K562 (cell line): ENCODE data around the gene MAP1LC3B2. TPM values are rescaled to one million over a fixed set of nuclear protein-coding genes. Genes with fewer than 3 reads are reported as not detected.

ENCODE experiments used
- PCBP2 ChIP-seq: fragments of 200-400 bp; formaldehyde crosslinking; IDR thresholded peaks from 2 replicates; pipeline ENCODE4 v1.6.1; 2018; ENCODE audit warnings: low read length, low read depth, mild to moderate bottlenecking, moderate library complexity; ENCODE audit not compliant: poor library complexity, severe bottlenecking
- ZFP36 ChIP-seq: fragments of 150-350 bp; IDR thresholded peaks from 2 replicates; pipeline ENCODE4 v1.6.1; 2018; ENCODE audit warnings: low read length, low read depth; ENCODE audit not compliant: partially characterized antibody
- polyA plus RNA-seq, 8 experiments: library from polyadenylated mRNA; depleted of rRNA in 4 of 8; stranded (reverse) in 5 of 8; unstranded in 3 of 8; fragments of >200 nt; fragmentation: Nextera tagmentation in 2 of 8; fragmentation: Illumina TruSeq in 1 of 8; extraction: Ambion mirVana in 2 of 8; extraction: Trizol in 1 of 8; gene quantifications; 2 replicates each; pipeline versions ENCODE4 v1.2.1 to v1.2.3, GENCODE V29; 2011 to 2014; ENCODE audit warnings: inconsistent platforms in 1 of 8, missing spikeins in 1 of 8
- total RNA-seq, 7 experiments: library from RNA; depleted of rRNA in 6 of 7; stranded (reverse); fragments of >200 nt in 6 of 7; fragmentation: Illumina TruSeq in 2 of 7; extraction: Trizol in 2 of 7; gene quantifications; 2 replicates each; pipeline versions ENCODE4 v1.2.1 to v1.2.3, GENCODE V29; 2011 to 2021; ENCODE audit warnings: low replicate concordance in 1 of 7
- TF ChIP-seq, protein P1 (sequence below): fragments of 200-600 bp; sonication (generic); IDR thresholded peaks from one replicate; pipeline ENCODE4 v1.6.1; 2012; ENCODE audit warnings: mild to moderate bottlenecking, low read depth, low read length, inconsistent platforms
- TF ChIP-seq, protein P2 (sequence below): fragments of 250-450 bp; sonication (Bioruptor Pico); IDR thresholded peaks from 2 replicates; pipeline ENCODE4 v1.8.0; 2022; ENCODE audit warnings: moderate library complexity, mild to moderate bottlenecking, inconsistent platforms

The MAP1LC3B2 gene
- total and polyA plus RNA-seq, 9 of the 15 experiments (the other 6 are each of a cell fraction or from before 2014, with no cell fraction given) = 0.53 to 2.8 (median 0.76) TPM; not detected in 2

DNA sequence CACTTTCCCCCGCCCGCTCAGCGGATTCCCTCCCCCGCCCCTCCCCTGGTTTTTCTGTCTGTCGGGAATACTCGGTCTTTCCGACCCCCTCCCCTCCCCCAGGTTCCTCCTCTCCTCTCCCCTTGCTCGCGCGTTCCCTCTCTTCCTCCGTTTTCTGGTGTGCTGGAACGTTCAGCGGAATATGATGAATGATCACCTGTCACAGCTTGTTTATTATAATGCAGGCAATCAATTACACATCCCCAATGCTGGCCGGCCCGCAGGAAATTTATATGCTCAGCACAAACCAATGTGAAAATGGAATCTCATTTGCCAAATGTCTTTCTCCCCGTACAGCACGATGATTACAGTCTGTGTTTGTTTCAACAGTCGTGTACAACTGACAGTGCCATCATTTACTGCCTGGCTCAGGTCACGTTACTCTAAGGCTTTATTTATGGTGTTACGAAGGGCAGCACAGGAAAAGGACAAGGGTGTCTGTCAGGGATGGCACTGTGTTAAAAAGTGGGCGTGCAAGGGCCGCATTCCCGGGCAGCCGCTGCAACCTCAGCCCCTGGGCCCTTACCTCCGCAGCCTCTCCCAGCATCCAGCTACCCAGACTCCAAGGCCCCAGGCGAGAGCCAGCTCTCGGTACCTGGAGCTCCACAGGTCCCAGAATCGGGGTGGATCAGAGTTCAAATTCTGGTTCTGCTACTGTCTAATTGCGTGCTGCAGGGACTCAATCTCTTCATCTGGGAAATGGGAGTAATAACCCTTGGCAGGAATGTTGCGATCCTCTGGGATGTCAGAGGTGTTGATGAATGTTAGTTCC, 24.7 kb upstream of the MAP1LC3B2 start (continued):
- TF ChIP-seq, protein P1, sequence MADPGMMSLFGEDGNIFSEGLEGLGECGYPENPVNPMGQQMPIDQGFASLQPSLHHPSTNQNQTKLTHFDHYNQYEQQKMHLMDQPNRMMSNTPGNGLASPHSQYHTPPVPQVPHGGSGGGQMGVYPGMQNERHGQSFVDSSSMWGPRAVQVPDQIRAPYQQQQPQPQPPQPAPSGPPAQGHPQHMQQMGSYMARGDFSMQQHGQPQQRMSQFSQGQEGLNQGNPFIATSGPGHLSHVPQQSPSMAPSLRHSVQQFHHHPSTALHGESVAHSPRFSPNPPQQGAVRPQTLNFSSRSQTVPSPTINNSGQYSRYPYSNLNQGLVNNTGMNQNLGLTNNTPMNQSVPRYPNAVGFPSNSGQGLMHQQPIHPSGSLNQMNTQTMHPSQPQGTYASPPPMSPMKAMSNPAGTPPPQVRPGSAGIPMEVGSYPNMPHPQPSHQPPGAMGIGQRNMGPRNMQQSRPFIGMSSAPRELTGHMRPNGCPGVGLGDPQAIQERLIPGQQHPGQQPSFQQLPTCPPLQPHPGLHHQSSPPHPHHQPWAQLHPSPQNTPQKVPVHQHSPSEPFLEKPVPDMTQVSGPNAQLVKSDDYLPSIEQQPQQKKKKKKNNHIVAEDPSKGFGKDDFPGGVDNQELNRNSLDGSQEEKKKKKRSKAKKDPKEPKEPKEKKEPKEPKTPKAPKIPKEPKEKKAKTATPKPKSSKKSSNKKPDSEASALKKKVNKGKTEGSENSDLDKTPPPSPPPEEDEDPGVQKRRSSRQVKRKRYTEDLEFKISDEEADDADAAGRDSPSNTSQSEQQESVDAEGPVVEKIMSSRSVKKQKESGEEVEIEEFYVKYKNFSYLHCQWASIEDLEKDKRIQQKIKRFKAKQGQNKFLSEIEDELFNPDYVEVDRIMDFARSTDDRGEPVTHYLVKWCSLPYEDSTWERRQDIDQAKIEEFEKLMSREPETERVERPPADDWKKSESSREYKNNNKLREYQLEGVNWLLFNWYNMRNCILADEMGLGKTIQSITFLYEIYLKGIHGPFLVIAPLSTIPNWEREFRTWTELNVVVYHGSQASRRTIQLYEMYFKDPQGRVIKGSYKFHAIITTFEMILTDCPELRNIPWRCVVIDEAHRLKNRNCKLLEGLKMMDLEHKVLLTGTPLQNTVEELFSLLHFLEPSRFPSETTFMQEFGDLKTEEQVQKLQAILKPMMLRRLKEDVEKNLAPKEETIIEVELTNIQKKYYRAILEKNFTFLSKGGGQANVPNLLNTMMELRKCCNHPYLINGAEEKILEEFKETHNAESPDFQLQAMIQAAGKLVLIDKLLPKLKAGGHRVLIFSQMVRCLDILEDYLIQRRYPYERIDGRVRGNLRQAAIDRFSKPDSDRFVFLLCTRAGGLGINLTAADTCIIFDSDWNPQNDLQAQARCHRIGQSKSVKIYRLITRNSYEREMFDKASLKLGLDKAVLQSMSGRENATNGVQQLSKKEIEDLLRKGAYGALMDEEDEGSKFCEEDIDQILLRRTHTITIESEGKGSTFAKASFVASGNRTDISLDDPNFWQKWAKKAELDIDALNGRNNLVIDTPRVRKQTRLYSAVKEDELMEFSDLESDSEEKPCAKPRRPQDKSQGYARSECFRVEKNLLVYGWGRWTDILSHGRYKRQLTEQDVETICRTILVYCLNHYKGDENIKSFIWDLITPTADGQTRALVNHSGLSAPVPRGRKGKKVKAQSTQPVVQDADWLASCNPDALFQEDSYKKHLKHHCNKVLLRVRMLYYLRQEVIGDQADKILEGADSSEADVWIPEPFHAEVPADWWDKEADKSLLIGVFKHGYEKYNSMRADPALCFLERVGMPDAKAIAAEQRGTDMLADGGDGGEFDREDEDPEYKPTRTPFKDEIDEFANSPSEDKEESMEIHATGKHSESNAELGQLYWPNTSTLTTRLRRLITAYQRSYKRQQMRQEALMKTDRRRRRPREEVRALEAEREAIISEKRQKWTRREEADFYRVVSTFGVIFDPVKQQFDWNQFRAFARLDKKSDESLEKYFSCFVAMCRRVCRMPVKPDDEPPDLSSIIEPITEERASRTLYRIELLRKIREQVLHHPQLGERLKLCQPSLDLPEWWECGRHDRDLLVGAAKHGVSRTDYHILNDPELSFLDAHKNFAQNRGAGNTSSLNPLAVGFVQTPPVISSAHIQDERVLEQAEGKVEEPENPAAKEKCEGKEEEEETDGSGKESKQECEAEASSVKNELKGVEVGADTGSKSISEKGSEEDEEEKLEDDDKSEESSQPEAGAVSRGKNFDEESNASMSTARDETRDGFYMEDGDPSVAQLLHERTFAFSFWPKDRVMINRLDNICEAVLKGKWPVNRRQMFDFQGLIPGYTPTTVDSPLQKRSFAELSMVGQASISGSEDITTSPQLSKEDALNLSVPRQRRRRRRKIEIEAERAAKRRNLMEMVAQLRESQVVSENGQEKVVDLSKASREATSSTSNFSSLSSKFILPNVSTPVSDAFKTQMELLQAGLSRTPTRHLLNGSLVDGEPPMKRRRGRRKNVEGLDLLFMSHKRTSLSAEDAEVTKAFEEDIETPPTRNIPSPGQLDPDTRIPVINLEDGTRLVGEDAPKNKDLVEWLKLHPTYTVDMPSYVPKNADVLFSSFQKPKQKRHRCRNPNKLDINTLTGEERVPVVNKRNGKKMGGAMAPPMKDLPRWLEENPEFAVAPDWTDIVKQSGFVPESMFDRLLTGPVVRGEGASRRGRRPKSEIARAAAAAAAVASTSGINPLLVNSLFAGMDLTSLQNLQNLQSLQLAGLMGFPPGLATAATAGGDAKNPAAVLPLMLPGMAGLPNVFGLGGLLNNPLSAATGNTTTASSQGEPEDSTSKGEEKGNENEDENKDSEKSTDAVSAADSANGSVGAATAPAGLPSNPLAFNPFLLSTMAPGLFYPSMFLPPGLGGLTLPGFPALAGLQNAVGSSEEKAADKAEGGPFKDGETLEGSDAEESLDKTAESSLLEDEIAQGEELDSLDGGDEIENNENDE = no peak
- TF ChIP-seq PCBP2 (no peak), ZFP36 (no peak)
- TF ChIP-seq, protein P2, sequence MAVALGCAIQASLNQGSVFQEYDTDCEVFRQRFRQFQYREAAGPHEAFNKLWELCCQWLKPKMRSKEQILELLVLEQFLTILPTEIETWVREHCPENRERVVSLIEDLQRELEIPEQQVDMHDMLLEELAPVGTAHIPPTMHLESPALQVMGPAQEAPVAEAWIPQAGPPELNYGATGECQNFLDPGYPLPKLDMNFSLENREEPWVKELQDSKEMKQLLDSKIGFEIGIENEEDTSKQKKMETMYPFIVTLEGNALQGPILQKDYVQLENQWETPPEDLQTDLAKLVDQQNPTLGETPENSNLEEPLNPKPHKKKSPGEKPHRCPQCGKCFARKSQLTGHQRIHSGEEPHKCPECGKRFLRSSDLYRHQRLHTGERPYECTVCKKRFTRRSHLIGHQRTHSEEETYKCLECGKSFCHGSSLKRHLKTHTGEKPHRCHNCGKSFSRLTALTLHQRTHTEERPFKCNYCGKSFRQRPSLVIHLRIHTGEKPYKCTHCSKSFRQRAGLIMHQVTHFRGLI (CRISPR knock-in tag) = no peak
